ENCODE results near the gene CCL8.

DNA sequence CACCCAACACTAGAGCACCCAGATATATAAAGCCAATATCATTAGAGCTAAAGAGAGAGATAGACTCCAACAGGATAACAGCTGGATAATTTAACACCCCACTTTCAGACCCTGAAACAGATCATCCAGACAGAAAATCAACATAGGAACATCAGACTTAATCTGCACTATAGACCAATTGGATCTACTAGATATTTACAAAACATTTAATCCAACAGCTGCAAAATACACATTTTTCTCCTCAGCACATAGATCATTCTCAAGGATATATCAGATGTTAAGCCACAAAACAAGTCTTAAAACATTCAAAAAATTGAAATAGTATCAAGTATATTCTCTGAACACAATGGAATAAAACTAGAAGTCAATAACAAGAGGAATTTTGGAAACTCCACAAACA lies 33.0 kb downstream of the CCL8 start:
- TF ChIP-seq FOSL2 (IDR thresholded peaks at IDR 0.05; ENCODE audit: borderline replicate concordance, low read depth), result no peak
- TF ChIP-seq, protein P1, sequence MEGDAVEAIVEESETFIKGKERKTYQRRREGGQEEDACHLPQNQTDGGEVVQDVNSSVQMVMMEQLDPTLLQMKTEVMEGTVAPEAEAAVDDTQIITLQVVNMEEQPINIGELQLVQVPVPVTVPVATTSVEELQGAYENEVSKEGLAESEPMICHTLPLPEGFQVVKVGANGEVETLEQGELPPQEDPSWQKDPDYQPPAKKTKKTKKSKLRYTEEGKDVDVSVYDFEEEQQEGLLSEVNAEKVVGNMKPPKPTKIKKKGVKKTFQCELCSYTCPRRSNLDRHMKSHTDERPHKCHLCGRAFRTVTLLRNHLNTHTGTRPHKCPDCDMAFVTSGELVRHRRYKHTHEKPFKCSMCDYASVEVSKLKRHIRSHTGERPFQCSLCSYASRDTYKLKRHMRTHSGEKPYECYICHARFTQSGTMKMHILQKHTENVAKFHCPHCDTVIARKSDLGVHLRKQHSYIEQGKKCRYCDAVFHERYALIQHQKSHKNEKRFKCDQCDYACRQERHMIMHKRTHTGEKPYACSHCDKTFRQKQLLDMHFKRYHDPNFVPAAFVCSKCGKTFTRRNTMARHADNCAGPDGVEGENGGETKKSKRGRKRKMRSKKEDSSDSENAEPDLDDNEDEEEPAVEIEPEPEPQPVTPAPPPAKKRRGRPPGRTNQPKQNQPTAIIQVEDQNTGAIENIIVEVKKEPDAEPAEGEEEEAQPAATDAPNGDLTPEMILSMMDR (IDR thresholded peaks at IDR 0.05), result no peak
- TF ChIP-seq JUND (IDR thresholded peaks at IDR 0.05), result no peak

All from SK-N-SH (cell line).